Measurements from ENCODE around the gene MEGF6.

Gene MEGF6

GRCh38 chr1:3638027-3638426, 26.7 kb upstream of the MEGF6 start:
- H3K4me3 ChIP-seq, result no peak overlapping the region
- no peak overlapping the region for H3K27ac ChIP-seq
- TF ChIP-seq CTCF (IDR thresholded peaks at IDR 0.05), result no peak
- DNase-seq (ENCODE audit: low spot score), result no peak

GRCh38 chr1:3636531-3636930, 25.2 kb upstream of the MEGF6 start:
- Histone ChIP-seq H3K27ac (no peak overlapping the region), H3K4me3 (no peak overlapping the region)
- no peak for DNase-seq (ENCODE audit: low spot score)
- TF ChIP-seq CTCF (IDR thresholded peaks at IDR 0.05), result no peak

- no peak overlapping the region for H3K4me3 ChIP-seq
- DNase-seq (ENCODE audit: low spot score), result no peak
- H3K27ac ChIP-seq, result no peak overlapping the region
- no peak for TF ChIP-seq CTCF (IDR thresholded peaks at IDR 0.05)
Observed at GRCh38 chr1:3636080-3636479, 24.8 kb upstream of the MEGF6 start.

GRCh38 chr1:3634059-3634800, 22.9 kb upstream of the MEGF6 start:
- no peak for TF ChIP-seq CTCF (IDR thresholded peaks at IDR 0.05)

GRCh38 chr1:3633344-3634058, 22.2 kb upstream of the MEGF6 start:
- TF ChIP-seq CTCF (IDR thresholded peaks at IDR 0.05), result no peak
- no peak overlapping the region for H3K27ac ChIP-seq
- no peak for DNase-seq (ENCODE audit: low spot score)
- no peak overlapping the region for H3K4me3 ChIP-seq

More at GRCh38 chr1:3634059-3634800, 22.9 kb upstream of the MEGF6 start:
- no peak overlapping the region for H3K27ac ChIP-seq
- peak; percentile 56 for DNase-seq (ENCODE audit: low spot score)
- H3K4me3 ChIP-seq, result no peak overlapping the region

GRCh38 chr1:3632716-3633343, 21.5 kb upstream of the MEGF6 start:
- TF ChIP-seq CTCF (IDR thresholded peaks at IDR 0.05), result no peak
- H3K27ac ChIP-seq, result no peak overlapping the region
- DNase-seq (ENCODE audit: low spot score), result no peak
- no peak overlapping the region for H3K4me3 ChIP-seq

All from coronary artery (tissue), 2 donors.